Osteoblast (primary cell): ENCODE data around the gene CYP2S1. TPM values are rescaled to one million over a fixed set of nuclear protein-coding genes. Genes with fewer than 3 reads are reported as not detected.

Source experiments
- DNase-seq: peaks from one replicate; pipeline ENCODE4 v3.0.0; 2011; ENCODE audit warnings: low spot score, mixed read lengths; ENCODE audit not compliant: insufficient read length; ENCODE audit errors: missing footprints
- H2AFZ ChIP-seq: 2 replicates; pipeline ENCODE4 v1.6.0; 2011; ENCODE audit warnings: mild to moderate bottlenecking, low read length
- H3K27ac ChIP-seq: 2 replicates; pipeline ENCODE4 v1.5.1; 2011; ENCODE audit warnings: mild to moderate bottlenecking, low read depth, low read length, moderate library complexity
- H3K27me3 ChIP-seq: 2 replicates; pipeline ENCODE4 v1.6.0; 2012; ENCODE audit warnings: mild to moderate bottlenecking, control low read depth, inconsistent platforms, low read length, moderate library complexity; ENCODE audit not compliant: insufficient read depth
- H3K36me3 ChIP-seq: 2 replicates; pipeline ENCODE4 v1.5.1; 2011; ENCODE audit warnings: mild to moderate bottlenecking, low read length, control low read depth, moderate library complexity; ENCODE audit not compliant: insufficient read depth
- H3K4me1 ChIP-seq: 2 replicates; pipeline ENCODE4 v1.5.1; 2011; ENCODE audit warnings: mild to moderate bottlenecking, low read length, control low read depth, moderate library complexity; ENCODE audit not compliant: insufficient read depth
- H3K4me2 ChIP-seq: 2 replicates; pipeline ENCODE4 v1.6.0; 2011; ENCODE audit warnings: mild to moderate bottlenecking, low read length; ENCODE audit not compliant: insufficient read depth
- H3K4me3 ChIP-seq: fragments of 200-600 bp; sonication (generic); 3 replicates; pipeline ENCODE4 v1.5.1; 2012; ENCODE audit warnings: mild to moderate bottlenecking, low read length, inconsistent platforms; ENCODE audit not compliant: insufficient read depth
- H3K79me2 ChIP-seq: 2 replicates; pipeline ENCODE4 v1.6.0; 2012; ENCODE audit warnings: mild to moderate bottlenecking, low read length, control low read depth, inconsistent platforms; ENCODE audit not compliant: insufficient read depth
- H3K9me3 ChIP-seq: 2 replicates; pipeline ENCODE4 v1.5.1; 2011; ENCODE audit warnings: low read depth, low read length, control low read depth
- H4K20me1 ChIP-seq: 2 replicates; pipeline ENCODE4 v1.6.0; 2012; ENCODE audit warnings: mild to moderate bottlenecking, low read length, control low read depth; ENCODE audit not compliant: insufficient read depth
- total RNA-seq: library from RNA; depleted of rRNA; stranded (reverse); fragments of >200 nt; gene quantifications from 2 replicates; pipeline ENCODE4 v1.2.3, GENCODE V29; 2012
- TF ChIP-seq, protein P1 (sequence below): IDR thresholded peaks from 2 replicates; pipeline ENCODE4 v1.5.1; 2011; ENCODE audit warnings: mild to moderate bottlenecking, low read depth, low read length, moderate library complexity; ENCODE audit errors: extremely low read depth

CYP2S1 gene
- total RNA-seq, 1 donor = not detected

DNA sequence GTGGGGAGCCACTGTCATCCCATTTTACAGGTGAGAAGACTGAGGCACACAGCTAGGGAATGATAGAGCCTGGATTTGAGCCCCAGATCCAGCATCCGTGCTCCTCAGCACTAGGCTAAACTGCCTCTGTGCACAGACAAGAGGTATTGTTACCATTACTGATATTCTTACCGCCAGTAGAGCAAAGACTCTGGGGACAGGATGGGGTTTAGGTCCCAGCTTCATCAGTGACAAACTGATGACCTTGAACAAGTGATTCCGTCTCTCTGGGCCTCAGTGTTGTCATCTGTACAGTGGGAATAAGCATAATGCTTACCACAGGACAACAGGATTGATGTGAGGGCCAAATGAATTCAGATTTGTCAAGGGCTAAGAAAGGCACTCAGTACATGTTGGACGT is 42.5 kb downstream of the CYP2S1 start:
- no peaks in the 10 kb centered on the region for H3K9me3 ChIP-seq

DNA sequence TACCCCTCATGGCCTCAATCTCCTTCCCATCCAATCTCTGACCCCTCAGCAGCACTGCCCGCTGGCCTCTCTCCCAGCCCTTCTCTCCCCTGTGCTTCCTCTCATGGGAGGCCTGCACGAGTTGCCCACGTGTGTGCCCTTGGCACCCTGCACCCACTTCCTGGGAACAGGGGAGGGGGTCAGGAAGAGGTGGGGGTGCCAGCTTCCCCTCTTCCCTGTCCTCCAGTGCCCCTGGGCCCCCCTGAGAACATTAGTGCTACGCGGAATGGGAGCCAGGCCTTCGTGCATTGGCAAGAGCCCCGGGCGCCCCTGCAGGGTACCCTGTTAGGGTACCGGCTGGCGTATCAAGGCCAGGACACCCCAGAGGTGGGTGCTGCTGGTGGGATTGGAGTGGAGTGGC is 45.2 kb downstream of the CYP2S1 start:
- no peaks in the 10 kb centered on the region for H3K4me1 ChIP-seq
- no peak for DNase-seq
- no peak overlapping the region for H3K4me2 ChIP-seq
- H2AFZ ChIP-seq = no peak overlapping the region
- H4K20me1 ChIP-seq = peaks cover 20% of the 10 kb centered on the region
- no peak overlapping the region for H3K4me3 ChIP-seq
- H3K36me3 ChIP-seq = peaks cover 98% of the 10 kb centered on the region
- H3K27me3 ChIP-seq = no peaks in the 10 kb centered on the region
- H3K9me3 ChIP-seq = no peaks in the 10 kb centered on the region
- TF ChIP-seq, protein P1, sequence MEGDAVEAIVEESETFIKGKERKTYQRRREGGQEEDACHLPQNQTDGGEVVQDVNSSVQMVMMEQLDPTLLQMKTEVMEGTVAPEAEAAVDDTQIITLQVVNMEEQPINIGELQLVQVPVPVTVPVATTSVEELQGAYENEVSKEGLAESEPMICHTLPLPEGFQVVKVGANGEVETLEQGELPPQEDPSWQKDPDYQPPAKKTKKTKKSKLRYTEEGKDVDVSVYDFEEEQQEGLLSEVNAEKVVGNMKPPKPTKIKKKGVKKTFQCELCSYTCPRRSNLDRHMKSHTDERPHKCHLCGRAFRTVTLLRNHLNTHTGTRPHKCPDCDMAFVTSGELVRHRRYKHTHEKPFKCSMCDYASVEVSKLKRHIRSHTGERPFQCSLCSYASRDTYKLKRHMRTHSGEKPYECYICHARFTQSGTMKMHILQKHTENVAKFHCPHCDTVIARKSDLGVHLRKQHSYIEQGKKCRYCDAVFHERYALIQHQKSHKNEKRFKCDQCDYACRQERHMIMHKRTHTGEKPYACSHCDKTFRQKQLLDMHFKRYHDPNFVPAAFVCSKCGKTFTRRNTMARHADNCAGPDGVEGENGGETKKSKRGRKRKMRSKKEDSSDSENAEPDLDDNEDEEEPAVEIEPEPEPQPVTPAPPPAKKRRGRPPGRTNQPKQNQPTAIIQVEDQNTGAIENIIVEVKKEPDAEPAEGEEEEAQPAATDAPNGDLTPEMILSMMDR = no peak
- H3K27ac ChIP-seq = no peak overlapping the region
- H3K79me2 ChIP-seq = peaks cover 70% of the 10 kb centered on the region

More for the DNA sequence above, 42.5 kb downstream of the CYP2S1 start:
- no peak overlapping the region for H3K27ac ChIP-seq
- TF ChIP-seq, protein P1 = no peak
- H3K27me3 ChIP-seq = no peaks in the 10 kb centered on the region
- no peak overlapping the region for H3K4me3 ChIP-seq
- peaks cover 68% of the 10 kb centered on the region for H3K79me2 ChIP-seq
- H3K4me2 ChIP-seq = no peak overlapping the region
- no peak for DNase-seq
- H3K4me1 ChIP-seq = no peaks in the 10 kb centered on the region
- H2AFZ ChIP-seq = no peak overlapping the region
- peaks cover 94% of the 10 kb centered on the region for H3K36me3 ChIP-seq
- peaks cover 17% of the 10 kb centered on the region for H4K20me1 ChIP-seq

DNA sequence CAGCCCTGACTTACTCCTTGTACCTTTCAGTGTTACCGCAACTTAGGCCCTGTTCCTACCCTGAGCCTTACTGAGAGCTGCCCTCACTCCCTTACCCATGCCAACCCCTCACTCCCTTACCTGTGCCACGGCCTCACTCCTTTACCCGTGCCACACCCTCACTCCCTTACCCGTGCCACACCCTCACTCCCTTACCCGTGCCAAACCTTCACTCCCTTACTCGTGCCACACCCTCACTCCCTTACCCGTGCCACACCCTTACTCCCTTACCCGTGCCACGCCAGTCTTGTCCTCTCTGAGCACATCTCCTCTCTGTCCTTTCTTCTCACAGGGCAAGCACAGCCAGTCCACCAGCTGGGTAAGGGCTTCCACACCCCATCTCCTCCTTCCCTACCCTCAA is 46.3 kb downstream of the CYP2S1 start:
- peaks cover 20% of the 10 kb centered on the region for H4K20me1 ChIP-seq
- H3K27ac ChIP-seq = no peak overlapping the region
- no peaks in the 10 kb centered on the region for H3K9me3 ChIP-seq
- no peak overlapping the region for H3K4me2 ChIP-seq
- H2AFZ ChIP-seq = no peak overlapping the region
- no peak overlapping the region for H3K4me3 ChIP-seq
- H3K79me2 ChIP-seq = peaks cover 68% of the 10 kb centered on the region
- H3K4me1 ChIP-seq = no peaks in the 10 kb centered on the region
- TF ChIP-seq, protein P1 = no peak
- H3K27me3 ChIP-seq = no peaks in the 10 kb centered on the region
- peaks cover 98% of the 10 kb centered on the region for H3K36me3 ChIP-seq
- no peak for DNase-seq

DNA sequence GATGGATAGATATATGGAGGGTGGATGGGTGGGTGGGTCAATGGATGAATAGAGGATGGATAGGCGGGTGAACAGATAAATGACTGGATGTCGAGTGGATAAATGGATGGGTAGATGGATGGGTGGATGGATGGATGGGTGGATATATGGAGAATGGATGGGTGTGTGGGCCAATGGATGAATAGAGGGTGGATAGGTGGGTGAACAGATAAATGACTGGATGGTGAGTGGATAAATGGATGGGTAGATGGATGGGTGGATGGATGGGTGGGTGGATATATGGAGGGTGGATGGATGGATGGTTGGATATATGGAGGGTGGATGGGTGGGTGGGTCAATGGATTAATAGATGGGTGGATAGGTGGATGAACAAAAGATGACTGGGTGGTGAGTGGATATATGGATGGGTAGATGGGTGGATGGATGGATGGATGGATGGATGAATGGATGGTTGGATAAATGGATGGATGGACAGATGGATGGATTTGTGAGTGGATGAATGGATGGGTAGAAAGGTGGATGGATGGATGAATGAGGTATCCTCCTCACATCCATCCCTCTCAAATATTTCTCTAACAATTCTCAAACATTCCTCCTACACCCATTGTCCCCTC is 47.0 kb downstream of the CYP2S1 start:
- Histone ChIP-seq H3K27ac (no peak overlapping the region), H3K9me3 (no peaks in the 10 kb centered on the region), H2AFZ (no peak overlapping the region), H3K4me2 (no peak overlapping the region), H4K20me1 (peaks cover 20% of the 10 kb centered on the region), H3K4me1 (no peaks in the 10 kb centered on the region), H3K36me3 (peaks cover 98% of the 10 kb centered on the region), H3K79me2 (peaks cover 68% of the 10 kb centered on the region), H3K4me3 (no peak overlapping the region), H3K27me3 (no peaks in the 10 kb centered on the region)
- TF ChIP-seq, protein P1 = no peak
- DNase-seq = no peak
